H1 (cell line): ENCODE data around the gene EHBP1.
A peak's percentile ranks its signal among the peaks of the same experiment; 100 is the strongest.

Experiments used
- BRCA1 ChIP-seq: IDR thresholded peaks from 2 replicates; pipeline ENCODE4 v1.6.1; 2012; ENCODE audit warnings: low read depth, low read length, improper control_type of control experiment
- CBX5 ChIP-seq: fragments of 300-800, 300-1000 bp; sonication (generic); IDR thresholded peaks from 2 replicates; pipeline ENCODE4 v1.7.1; 2016; ENCODE audit warnings: antibody characterized with exemption, low read length, low read depth
- CEBPB ChIP-seq: IDR thresholded peaks from 2 replicates; pipeline ENCODE4 v1.6.1; 2012; ENCODE audit warnings: low read depth, low read length
- CTCF ChIP-seq, 3 experiments: IDR thresholded peaks; 1 replicate in 2 of 3; 2 replicates in 1 of 3; pipeline versions ENCODE4 v1.5.1 to v1.6.1; 2011; ENCODE audit warnings: low read length in 3 of 3, mild to moderate bottlenecking in 3 of 3, inconsistent platforms in 2 of 3, low read depth in 1 of 3, moderate library complexity in 1 of 3; ENCODE audit not compliant: insufficient read depth in 1 of 3; ENCODE audit errors: control extremely low read depth in 1 of 3
- EP300 ChIP-seq, 2 experiments: IDR thresholded peaks; 1 replicate in 1 of 2; 2 replicates in 1 of 2; pipeline ENCODE4 v1.6.1; 2011 to 2012; ENCODE audit warnings: low read depth in 2 of 2, low read length in 2 of 2, mild to moderate bottlenecking in 2 of 2, borderline replicate concordance in 1 of 2, inconsistent platforms in 1 of 2, moderate library complexity in 1 of 2
- EZH2 ChIP-seq: fragments of 200-600 bp; sonication (generic); IDR thresholded peaks from 2 replicates; pipeline ENCODE4 v1.7.1; 2012; ENCODE audit warnings: low read depth, mild to moderate bottlenecking, moderate library complexity, low read length, inconsistent platforms; ENCODE audit not compliant: severe bottlenecking
- FOSL1 ChIP-seq: IDR thresholded peaks from 2 replicates; pipeline ENCODE4 v1.6.1; 2011; ENCODE audit warnings: mild to moderate bottlenecking, low read depth, low read length, moderate library complexity; ENCODE audit not compliant: insufficient read depth
- KDM1A ChIP-seq: fragments of 200-600, 300-600 bp; sonication (generic); IDR thresholded peaks from 2 replicates; pipeline ENCODE4 v1.7.1; 2016; ENCODE audit warnings: mild to moderate bottlenecking, low read length, borderline replicate concordance
- POLR2A ChIP-seq, 2 experiments: IDR thresholded peaks; 1 replicate in 1 of 2; 2 replicates in 1 of 2; pipeline ENCODE4 v1.6.1; 2011; ENCODE audit warnings: low read depth in 2 of 2, low read length in 2 of 2, mild to moderate bottlenecking in 2 of 2; ENCODE audit errors: control extremely low read depth in 1 of 2
- POLR2AphosphoS5 ChIP-seq: IDR thresholded peaks from 2 replicates; pipeline ENCODE4 v1.6.1; 2011; ENCODE audit warnings: low read depth, low read length
- SIN3A ChIP-seq, 2 experiments: IDR thresholded peaks in 1 of 2; conservative IDR thresholded peaks in 1 of 2; 2 replicates each; pipeline ENCODE4 v1.6.1; 2011 to 2012; ENCODE audit warnings: low read length in 2 of 2, improper control_type of control experiment in 1 of 2, low read depth in 1 of 2, mild to moderate bottlenecking in 1 of 2
- YY1 ChIP-seq: IDR thresholded peaks from 2 replicates; pipeline ENCODE4 v1.6.1; 2011; ENCODE audit warnings: low read depth, mild to moderate bottlenecking, low read length

GRCh38 chr2:63055226-63056106, 350.0 kb downstream of the EHBP1 start:
- TF ChIP-seq CTCF (IDR thresholded peaks at IDR 0.05; ENCODE audit: control extremely low read depth in 1 of 3, insufficient read depth in 1 of 3, low read depth in 1 of 3, low read length in 3 of 3) (no peak), KDM1A (no peak), SIN3A (conservative IDR thresholded peaks at IDR 0.05 in 1 of 2, IDR thresholded peaks at IDR 0.05 in 1 of 2; ENCODE audit: low read depth in 1 of 2, low read length in 2 of 2) (no peak), CEBPB (no peak), POLR2A (IDR thresholded peaks at IDR 0.05; ENCODE audit: control extremely low read depth in 1 of 2, low read depth in 2 of 2, low read length in 2 of 2) (no peak), FOSL1 (no peak), YY1 (no peak), BRCA1 (no peak), EZH2 (peak; percentile 93), POLR2AphosphoS5 (no peak), CBX5 (no peak), EP300 (IDR thresholded peaks at IDR 0.05; ENCODE audit: borderline replicate concordance in 1 of 2, low read depth in 2 of 2, low read length in 2 of 2) (no peak)
